Natural killer cell (primary cell): ENCODE data around the gene FERMT1. TPM values are rescaled to one million over a fixed set of nuclear protein-coding genes. Genes with fewer than 3 reads are reported as not detected.

Experiments used
- ATAC-seq, 3 donors: fragments of 150-1000 bp in 2 of 3; fragments of 200-7000 bp in 1 of 3; cut with Tn5 transposase; 1 replicate in 1 of 3; 2 replicates in 2 of 3; pipeline ENCODE4 v1.10.0; 2021; ENCODE audit warnings: mild to moderate bottlenecking in 2 of 3, moderate library complexity in 2 of 3
- DNase-seq, 2 donors: peaks; one replicate each; pipeline versions ENCODE4 v3.0.0 to v3.0.0-alpha.2; 2013 to 2021; ENCODE audit warnings: mixed read lengths in 1 of 2
- H3K27ac ChIP-seq: one replicate; pipeline ENCODE4 v1.5.1; 2013; ENCODE audit warnings: mild to moderate bottlenecking, low read length
- H3K27me3 ChIP-seq: one replicate; pipeline ENCODE4 v1.6.1; 2013; ENCODE audit warnings: low read length; ENCODE audit not compliant: control insufficient read depth, insufficient read depth
- H3K36me3 ChIP-seq: one replicate; pipeline ENCODE4 v1.6.1; 2013; ENCODE audit warnings: low read length; ENCODE audit not compliant: control insufficient read depth, insufficient read depth
- H3K4me1 ChIP-seq: one replicate; pipeline ENCODE4 v1.6.1; 2013; ENCODE audit warnings: low read length; ENCODE audit not compliant: control insufficient read depth, insufficient read depth
- H3K4me3 ChIP-seq: one replicate; pipeline ENCODE4 v1.5.1; 2013; ENCODE audit warnings: low read length
- H3K9me3 ChIP-seq: one replicate; pipeline ENCODE4 v1.6.1; 2013; ENCODE audit warnings: low read length; ENCODE audit not compliant: control insufficient read depth, insufficient read depth
- H3K27ac Mint-ChIP-seq, 2 donors: one replicate each; pipeline ENCODE4 v1.8.0; 2022; ENCODE audit warnings: mild to moderate bottlenecking in 2 of 2, mixed read lengths in 2 of 2, moderate library complexity in 1 of 2
- H3K27me3 Mint-ChIP-seq, 2 donors: one replicate each; pipeline ENCODE4 v1.8.0; 2022; ENCODE audit warnings: low read depth in 2 of 2, mixed read lengths in 2 of 2
- H3K36me3 Mint-ChIP-seq: one replicate; pipeline ENCODE4 v1.8.0; 2022; ENCODE audit warnings: mixed read lengths
- H3K4me1 Mint-ChIP-seq, 2 donors: one replicate each; pipeline ENCODE4 v1.8.0; 2022; ENCODE audit warnings: mixed read lengths in 2 of 2
- H3K4me3 Mint-ChIP-seq: one replicate; pipeline ENCODE4 v1.8.0; 2022; ENCODE audit warnings: mild to moderate bottlenecking, moderate library complexity, mixed read lengths
- H3K9me3 Mint-ChIP-seq, 2 donors: one replicate each; pipeline ENCODE4 v1.8.0; 2022; ENCODE audit warnings: mixed read lengths in 2 of 2
- CTCF ChIP-seq: fragments of 200-600 bp; IDR thresholded peaks from one replicate; pipeline ENCODE4 v1.8.0; 2022; ENCODE audit warnings: antibody characterized with exemption
- WGBS: methylation state at CpG from one replicate; pipeline ENCODE4 v1.1.7; 2013; ENCODE audit warnings: missing lambda C conversion rate; ENCODE audit not compliant: insufficient coverage; 5-methylcytosine and 5-hydroxymethylcytosine counted together
- intact Hi-C: fragments of 100-400 bp; cut with micrococcal nuclease; formaldehyde crosslinking; loops from one replicate; pipeline ENCODE4 v1.14.2; 2022
- total RNA-seq, 4 donors: library from RNA; stranded (reverse); fragments of 120-200 nt in 1 of 4; gene quantifications; one replicate each; pipeline versions ENCODE4 v1.2.3 to v1.2.4, GENCODE V29; 2013 to 2022

FERMT1 gene
- total RNA-seq, 3 donors from 2014 or later (not counting 1 experiment from before 2014, with no cell fraction given): not detected

- H3K4me1 Mint-ChIP-seq: peaks cover 5 to 6% of the 10 kb centered on the region in 2 donors
- no peak overlapping the region for H3K27ac ChIP-seq
- H3K27ac Mint-ChIP-seq: no peak overlapping the region
- H3K36me3 Mint-ChIP-seq: no peaks in the 10 kb centered on the region
- DNase-seq (no peak), ATAC-seq (no peak)
- no peak for TF ChIP-seq CTCF
- H3K9me3 ChIP-seq: no peaks in the 10 kb centered on the region
- no peaks in the 10 kb centered on the region for H3K9me3 Mint-ChIP-seq
- no peaks in the 10 kb centered on the region for H3K27me3 ChIP-seq
- intact Hi-C loops: no loop called here
- H3K4me3 ChIP-seq: no peak overlapping the region
- WGBS: 98% methylated on average over 2 of the region's 2 CpGs
- H3K27me3 Mint-ChIP-seq: peaks cover 2 to 11% of the 10 kb centered on the region in 2 donors
- H3K4me3 Mint-ChIP-seq: no peak overlapping the region
- no peaks in the 10 kb centered on the region for H3K4me1 ChIP-seq
- no peaks in the 10 kb centered on the region for H3K36me3 ChIP-seq
These were observed 53.2 kb downstream of the FERMT1 start for GRCh38 chr20:6069669-6070068.

- Histone ChIP-seq H3K36me3 (no peaks in the 10 kb centered on the region), H3K4me1 (no peaks in the 10 kb centered on the region), H3K4me3 (no peak overlapping the region), H3K9me3 (no peaks in the 10 kb centered on the region), H3K27me3 (no peaks in the 10 kb centered on the region), H3K27ac (no peak overlapping the region)
- Mint-ChIP-seq H3K36me3 (no peaks in the 10 kb centered on the region), H3K4me1 (no peaks in the 10 kb centered on the region), H3K4me3 (no peak overlapping the region), H3K9me3 (no peaks in the 10 kb centered on the region), H3K27ac (no peak overlapping the region), H3K27me3 (peaks cover 7 to 11% of the 10 kb centered on the region in 2 donors)
- no peak for ATAC-seq
- TF ChIP-seq CTCF: no peak
- intact Hi-C loops: no loop called here
- WGBS: 85% methylated on average over 4 of the region's 4 CpGs
- DNase-seq: no peak
These were observed 55.0 kb downstream of the FERMT1 start for GRCh38 chr20:6067763-6068318.

GRCh38 chr20:6066582-6066981, 56.2 kb downstream of the FERMT1 start:
- no peak for TF ChIP-seq CTCF
- H3K9me3 ChIP-seq: no peaks in the 10 kb centered on the region
- H3K9me3 Mint-ChIP-seq: no peaks in the 10 kb centered on the region
- intact Hi-C loops: no loop called here
- no peak for ATAC-seq
- H3K36me3 ChIP-seq: no peaks in the 10 kb centered on the region
- no peak overlapping the region for H3K4me3 ChIP-seq
- H3K4me1 Mint-ChIP-seq: no peaks in the 10 kb centered on the region
- no peak overlapping the region for H3K4me3 Mint-ChIP-seq
- H3K4me1 ChIP-seq: no peaks in the 10 kb centered on the region
- no peak overlapping the region for H3K27ac Mint-ChIP-seq
- H3K27me3 Mint-ChIP-seq: peaks cover 7 to 11% of the 10 kb centered on the region in 2 donors
- H3K27ac ChIP-seq: no peak overlapping the region
- 87% methylated on average over 3 of the region's 3 CpGs for WGBS
- no peaks in the 10 kb centered on the region for H3K36me3 Mint-ChIP-seq
- DNase-seq: no peak
- H3K27me3 ChIP-seq: no peaks in the 10 kb centered on the region

GRCh38 chr20:6061544-6061943, 61.3 kb downstream of the FERMT1 start:
- Mint-ChIP-seq H3K27me3 (peaks cover 10 to 28% of the 10 kb centered on the region in 2 donors), H3K9me3 (no peaks in the 10 kb centered on the region), H3K4me3 (no peak overlapping the region), H3K27ac (no peak overlapping the region), H3K4me1 (no peaks in the 10 kb centered on the region), H3K36me3 (no peaks in the 10 kb centered on the region)
- intact Hi-C loops: no loop called here
- H3K36me3 ChIP-seq: no peaks in the 10 kb centered on the region
- no peak for TF ChIP-seq CTCF
- no peak overlapping the region for H3K4me3 ChIP-seq
- WGBS: 54% methylated on average over 2 of the region's 2 CpGs
- ATAC-seq: no peak
- no peaks in the 10 kb centered on the region for H3K9me3 ChIP-seq
- no peak for DNase-seq
- no peaks in the 10 kb centered on the region for H3K27me3 ChIP-seq
- H3K27ac ChIP-seq: no peak overlapping the region
- H3K4me1 ChIP-seq: no peaks in the 10 kb centered on the region
